Psoas muscle (tissue), 8 donors: ENCODE measurements around the gene ISCA2. TPM values are rescaled to one million over a fixed set of nuclear protein-coding genes. Genes with fewer than 3 reads are reported as not detected.
"Not testable (repeated sequence)": the region's sequence is repeated elsewhere in the genome, so short reads cannot be mapped to it uniquely, and the experiment has no call there.

Experiments used
- ATAC-seq, 4 donors: fragments of 200-7000 bp; cut with Tn5 transposase; one replicate each; pipeline ENCODE4 v1.9.1; 2020; ENCODE audit warnings: moderate library complexity in 3 of 4, mild to moderate bottlenecking in 2 of 4
- DNase-seq, 2 donors: peaks; one replicate each; pipeline ENCODE4 v3.0.0-alpha.2; 2020
- H3K27ac ChIP-seq: fragments of 200-600 bp; one replicate; pipeline ENCODE4 v1.8.0; 2022
- H3K27me3 ChIP-seq, 3 donors: fragments of 200-600 bp in 1 of 3; one replicate each; pipeline versions ENCODE4 v1.6.1 to v1.8.0; 2013 to 2022; ENCODE audit warnings: low read length in 2 of 3, mild to moderate bottlenecking in 2 of 3, moderate library complexity in 1 of 3; ENCODE audit not compliant: insufficient read depth in 3 of 3
- H3K36me3 ChIP-seq, 2 donors: fragments of 200-600 bp in 1 of 2; one replicate each; pipeline versions ENCODE4 v1.6.1 to v1.8.0; 2013 to 2022; ENCODE audit warnings: low read depth in 1 of 2, mild to moderate bottlenecking in 1 of 2, moderate library complexity in 1 of 2; ENCODE audit not compliant: insufficient read depth in 1 of 2
- H3K4me1 ChIP-seq: fragments of 200-600 bp; one replicate; pipeline ENCODE4 v1.8.0; 2022
- H3K4me3 ChIP-seq: fragments of 200-600 bp; one replicate; pipeline ENCODE4 v1.8.0; 2022; ENCODE audit warnings: mild to moderate bottlenecking
- H3K9me3 ChIP-seq: fragments of 200-600 bp; one replicate; pipeline ENCODE4 v1.8.0; 2022
- WGBS, 3 donors: extraction: QIAGEN DNeasy Blood & Tissue Kit; methylation state at CpG; one replicate each; pipeline versions ENCODE4 v1.1.6 to v1.1.7; 2013; 5-methylcytosine and 5-hydroxymethylcytosine counted together
- intact Hi-C, 2 donors: fragments of 100-400 bp; cut with DNase I; formaldehyde crosslinking; loops; one replicate each; pipeline versions ENCODE4 v1.11.0 to v1.14.2; 2022
- polyA plus RNA-seq, 3 donors: library from polyadenylated mRNA; stranded (reverse); fragments of 200-250 nt; gene quantifications; one replicate each; pipeline ENCODE4 v1.2.3, GENCODE V29; 2013
- total RNA-seq, 4 donors: library from RNA; stranded (reverse); fragmentation: NEBNext Ultra II Directional in 2 of 4; extraction: Animal tissue kit (Norgen Biotek cat#: 25700) in 2 of 4; gene quantifications; one replicate each; pipeline versions ENCODE4 v1.2.1 to v1.2.4, GENCODE V29; 2021 to 2023
- TF ChIP-seq, protein P1 (sequence below): fragments of 200-600 bp; IDR thresholded peaks from one replicate; pipeline ENCODE4 v1.8.0; 2022; ENCODE audit warnings: antibody characterized with exemption
- donor health status: healthy with polysubstance abuse.
- donor health status: DM: no; HTN: no; CAD: no; lungs with moderate emphysema.
- donor health status: Bipolar disorder and iron deficiency.
- donor health status: healthy.
- donor health status: DM: yes; HTN: yes; CAD: no.
- donor health status: DM: no; HTN: no; CAD: no.
- donor health status: DM: no; HTN: no; CAD: no.
- donor health status: DM: yes; HTN: yes; CAD: no.

ISCA2 gene
- total and polyA plus RNA-seq, 7 donors = 19.9 to 38.8 (median 24.8) TPM

DNA sequence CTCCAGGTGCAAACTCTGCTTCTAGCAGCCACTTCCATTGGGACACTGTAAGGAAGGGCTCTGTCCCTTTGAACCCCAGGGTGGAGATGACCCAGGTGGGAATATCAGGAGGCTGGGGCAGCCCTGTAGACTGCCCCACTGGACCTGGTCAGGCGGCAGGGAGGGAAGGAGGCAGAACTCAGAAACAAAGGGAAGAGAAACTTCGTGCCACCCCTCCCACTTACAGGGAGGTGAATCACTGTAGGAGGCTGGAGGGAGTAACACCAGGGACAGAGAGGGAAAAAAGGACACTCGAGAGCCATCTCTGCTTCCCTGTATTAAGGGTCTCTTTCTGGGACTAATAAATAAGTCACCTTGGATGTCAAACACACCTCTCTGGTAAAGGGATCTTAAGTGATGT, 37.4 kb downstream of the ISCA2 start:
- DNase-seq (no peak), ATAC-seq (no peak)
- no peaks in the 10 kb centered on the region for H3K9me3 ChIP-seq
- H3K27me3 ChIP-seq = no peaks in the 10 kb centered on the region
- intact Hi-C loops = no loop called here
- WGBS, 3 donors = 87 to 97% (median 88%) methylated on average over 3 of the region's 3 CpGs
- no peak overlapping the region for H3K4me3 ChIP-seq
- no peaks in the 10 kb centered on the region for H3K4me1 ChIP-seq
- H3K36me3 ChIP-seq = no peaks in the 10 kb centered on the region
- TF ChIP-seq, protein P1, sequence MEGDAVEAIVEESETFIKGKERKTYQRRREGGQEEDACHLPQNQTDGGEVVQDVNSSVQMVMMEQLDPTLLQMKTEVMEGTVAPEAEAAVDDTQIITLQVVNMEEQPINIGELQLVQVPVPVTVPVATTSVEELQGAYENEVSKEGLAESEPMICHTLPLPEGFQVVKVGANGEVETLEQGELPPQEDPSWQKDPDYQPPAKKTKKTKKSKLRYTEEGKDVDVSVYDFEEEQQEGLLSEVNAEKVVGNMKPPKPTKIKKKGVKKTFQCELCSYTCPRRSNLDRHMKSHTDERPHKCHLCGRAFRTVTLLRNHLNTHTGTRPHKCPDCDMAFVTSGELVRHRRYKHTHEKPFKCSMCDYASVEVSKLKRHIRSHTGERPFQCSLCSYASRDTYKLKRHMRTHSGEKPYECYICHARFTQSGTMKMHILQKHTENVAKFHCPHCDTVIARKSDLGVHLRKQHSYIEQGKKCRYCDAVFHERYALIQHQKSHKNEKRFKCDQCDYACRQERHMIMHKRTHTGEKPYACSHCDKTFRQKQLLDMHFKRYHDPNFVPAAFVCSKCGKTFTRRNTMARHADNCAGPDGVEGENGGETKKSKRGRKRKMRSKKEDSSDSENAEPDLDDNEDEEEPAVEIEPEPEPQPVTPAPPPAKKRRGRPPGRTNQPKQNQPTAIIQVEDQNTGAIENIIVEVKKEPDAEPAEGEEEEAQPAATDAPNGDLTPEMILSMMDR = no peak
- no peak overlapping the region for H3K27ac ChIP-seq

DNA sequence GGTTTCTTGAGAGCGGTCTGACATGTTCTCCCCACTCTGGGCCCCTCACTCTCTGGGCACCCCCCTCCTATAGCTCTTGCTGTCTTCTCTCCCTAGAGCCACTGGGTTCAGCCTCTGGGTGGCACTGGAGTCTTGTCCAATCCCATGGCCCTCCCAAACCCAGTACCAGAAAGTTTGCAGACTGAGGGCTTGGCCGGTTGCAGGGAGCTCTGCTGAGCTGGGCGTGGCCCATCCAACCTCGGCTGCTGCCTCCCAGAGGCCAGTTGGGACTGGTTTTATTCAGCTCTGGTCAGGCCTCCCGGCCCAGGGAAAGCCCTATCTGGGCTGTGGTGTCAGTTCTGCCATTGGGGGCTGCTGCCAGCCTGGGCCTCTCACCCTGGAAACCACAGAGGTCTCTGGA, 37.9 kb downstream of the ISCA2 start:
- H3K27me3 ChIP-seq = no peaks in the 10 kb centered on the region
- no peak overlapping the region for H3K27ac ChIP-seq
- 55 to 69% (median 57%) methylated on average over 5 of the region's 5 CpGs for WGBS, 3 donors
- H3K9me3 ChIP-seq = no peaks in the 10 kb centered on the region
- TF ChIP-seq, protein P1 = no peak
- intact Hi-C loops = no loop called here
- DNase-seq = no peak
- no peaks in the 10 kb centered on the region for H3K4me1 ChIP-seq
- H3K4me3 ChIP-seq = no peak overlapping the region
- peak in 2 of 4 donors; percentile 41 to 56 for ATAC-seq
- H3K36me3 ChIP-seq = no peaks in the 10 kb centered on the region

DNA sequence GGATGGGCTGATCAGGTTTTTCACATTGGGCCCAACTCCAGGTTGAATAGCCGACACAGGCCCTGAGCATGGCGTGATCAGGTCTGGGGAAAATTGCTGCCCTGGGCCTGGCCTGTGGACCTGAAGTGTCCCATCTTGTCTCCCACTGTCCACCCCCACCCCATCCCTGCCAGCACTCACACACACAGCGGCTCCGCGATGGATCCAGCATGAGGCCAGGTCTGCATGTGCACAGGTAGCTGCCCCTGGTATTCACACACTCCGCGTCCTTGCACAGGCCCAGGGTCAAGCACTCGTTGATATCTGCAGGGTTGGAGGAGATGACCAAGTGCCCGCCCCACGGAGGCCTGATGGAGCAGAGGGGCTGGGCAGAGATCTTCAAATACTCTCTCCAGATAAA, 38.7 kb downstream of the ISCA2 start:
- no peaks in the 10 kb centered on the region for H3K4me1 ChIP-seq
- H3K27ac ChIP-seq = no peak overlapping the region
- intact Hi-C loops = no loop called here
- H3K36me3 ChIP-seq = no peaks in the 10 kb centered on the region
- no peak overlapping the region for H3K4me3 ChIP-seq
- DNase-seq (peak in 1 of 2 donors; percentile 34), ATAC-seq (no peak)
- TF ChIP-seq, protein P1 = no peak
- WGBS, 3 donors = 95 to 99% (median 98%) methylated on average over 10 of the region's 10 CpGs
- no peaks in the 10 kb centered on the region for H3K27me3 ChIP-seq
- no peaks in the 10 kb centered on the region for H3K9me3 ChIP-seq

DNA sequence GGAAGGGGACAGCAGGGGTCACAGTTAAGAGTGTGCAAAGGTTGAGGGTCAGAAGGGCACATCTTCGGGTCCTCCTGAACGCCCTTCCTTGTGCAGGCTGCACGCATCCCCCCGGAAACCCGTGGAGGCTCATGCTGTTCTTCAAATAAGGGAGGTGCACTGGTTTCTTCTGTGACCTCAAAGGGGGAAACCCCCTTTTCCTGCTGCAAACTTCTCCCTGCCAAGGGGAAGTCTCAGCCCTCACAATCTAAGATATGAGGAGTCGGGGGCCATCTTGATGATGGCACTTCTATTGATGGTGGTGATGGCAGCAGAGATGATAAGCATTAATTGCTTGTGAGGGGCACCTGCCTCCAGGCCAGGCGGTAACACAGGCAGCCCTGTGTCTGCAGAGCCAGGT, 40.0 kb downstream of the ISCA2 start:
- DNase-seq = peak in 1 of 2 donors; percentile 16
- ATAC-seq = no peak
- intact Hi-C loops = no loop called here
- TF ChIP-seq, protein P1 = no peak
- no peaks in the 10 kb centered on the region for H3K36me3 ChIP-seq
- H3K27me3 ChIP-seq = no peaks in the 10 kb centered on the region
- no peaks in the 10 kb centered on the region for H3K4me1 ChIP-seq
- H3K9me3 ChIP-seq = no peaks in the 10 kb centered on the region
- H3K27ac ChIP-seq = no peak overlapping the region
- H3K4me3 ChIP-seq = no peak overlapping the region
- 81 to 93% (median 91%) methylated on average over 7 of the region's 7 CpGs for WGBS, 3 donors

DNA sequence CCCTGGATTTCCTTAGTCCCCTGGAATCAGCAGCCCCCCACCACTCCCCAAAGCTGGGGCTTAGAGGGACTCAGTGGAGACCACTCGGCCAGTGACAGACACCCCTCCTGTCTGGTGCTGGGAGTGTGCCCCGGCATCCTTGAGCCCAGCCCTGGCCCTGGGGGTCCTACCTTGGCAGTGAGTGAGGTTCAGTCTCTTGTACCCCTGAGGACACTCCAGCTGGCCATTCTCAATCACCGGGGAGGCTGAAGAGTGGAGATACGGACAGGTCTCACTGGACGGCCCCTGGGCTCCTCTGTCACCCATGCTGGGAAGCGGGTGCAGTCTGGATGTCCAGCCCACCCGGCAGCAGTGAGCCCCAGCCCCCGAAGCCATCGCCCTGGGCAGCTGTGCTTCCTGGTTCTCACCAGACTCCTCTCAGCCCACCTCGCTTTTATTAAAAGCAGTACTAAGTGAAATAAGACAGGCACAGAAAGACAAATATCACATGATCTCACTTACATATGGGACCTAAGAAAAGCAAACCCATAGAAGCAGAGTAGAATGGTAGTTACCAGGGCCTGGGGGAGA, 42.3 kb downstream of the ISCA2 start:
- 76 to 85% (median 83%) methylated on average over 10 of the region's 10 CpGs for WGBS, 3 donors
- peak in 1 of 2 donors; percentile 39 for DNase-seq
- H3K27ac ChIP-seq = no peak overlapping the region
- intact Hi-C loops = no loop called here
- no peak overlapping the region for H3K4me3 ChIP-seq
- H3K27me3 ChIP-seq = no peaks in the 10 kb centered on the region
- H3K36me3 ChIP-seq = no peaks in the 10 kb centered on the region
- H3K9me3 ChIP-seq = no peaks in the 10 kb centered on the region
- no peak for ATAC-seq
- no peaks in the 10 kb centered on the region for H3K4me1 ChIP-seq
- TF ChIP-seq, protein P1 = no peak

DNA sequence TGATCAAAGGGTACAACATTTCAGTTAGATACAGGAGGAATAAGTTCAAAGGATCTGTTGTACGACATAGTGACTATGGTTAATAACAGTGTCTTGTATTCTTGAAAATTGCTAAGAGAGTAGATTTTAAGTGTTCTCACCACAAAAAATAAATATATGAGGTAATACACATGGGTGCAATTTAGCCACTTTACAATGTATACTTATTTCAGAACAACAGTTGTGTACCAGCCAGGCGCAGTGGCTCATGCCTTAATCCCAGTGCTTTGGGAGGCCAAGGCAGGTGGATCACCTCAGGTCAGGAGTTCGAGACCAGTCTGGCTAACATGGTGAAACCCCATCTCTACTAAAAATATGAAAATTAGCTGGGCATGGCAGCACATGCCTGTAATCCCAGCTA, 42.8 kb downstream of the ISCA2 start:
- 86 to 97% (median 90%) methylated on average over 3 of the region's 3 CpGs for WGBS, 3 donors
- ATAC-seq, intact Hi-C loops: not testable (repeated sequence)

More for the DNA sequence above, 42.8 kb downstream of the ISCA2 start:
- H3K4me1 ChIP-seq, DNase-seq, H3K27ac ChIP-seq, H3K36me3 ChIP-seq, H3K9me3 ChIP-seq, H3K4me3 ChIP-seq, H3K27me3 ChIP-seq: not testable (repeated sequence)
